ENCODE results near the gene RNLS.

RNLS gene

DNA sequence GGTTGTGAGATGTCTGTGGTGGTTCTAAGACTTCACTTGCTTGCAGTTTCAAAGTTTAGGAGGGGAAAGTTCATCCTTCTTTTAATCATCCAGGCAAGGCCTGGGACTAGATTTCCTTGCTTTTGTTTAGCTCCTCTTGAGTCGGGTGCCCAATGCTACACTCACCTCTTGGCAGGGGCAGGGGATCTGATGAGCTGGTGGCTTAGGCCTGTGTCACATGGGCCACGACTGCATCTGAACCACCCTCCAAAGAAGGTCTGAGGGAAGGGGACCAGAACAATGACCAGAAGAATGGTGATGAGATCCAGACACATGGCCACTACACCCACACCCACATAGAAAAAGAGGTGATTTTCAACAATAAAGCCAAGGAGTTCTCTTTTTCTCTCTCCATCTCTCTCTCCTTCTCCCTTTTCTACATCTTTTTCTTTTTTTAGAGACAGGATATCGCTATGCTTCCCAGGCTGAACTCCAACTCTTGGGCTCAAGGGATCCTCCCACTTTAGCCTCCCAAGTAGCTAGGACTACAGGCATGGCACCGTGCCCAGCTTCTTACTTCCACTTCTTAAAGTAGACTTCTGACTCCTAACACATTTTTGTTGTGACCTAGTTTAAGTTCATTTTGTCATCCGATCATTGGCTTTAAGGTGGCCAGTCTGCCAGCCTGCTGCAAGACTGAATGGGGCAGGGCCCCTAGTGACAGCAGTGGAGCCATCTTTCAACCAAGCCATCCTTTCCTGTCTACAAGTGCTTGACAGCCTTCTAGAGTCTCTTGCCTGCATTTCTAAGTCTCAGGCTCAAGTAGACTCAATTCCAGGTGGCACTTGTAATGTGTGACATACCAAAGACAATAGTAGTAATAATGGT lies 350.9 kb downstream of the RNLS start:
- no peak for DNase-seq (ENCODE audit: low spot score)

DNA sequence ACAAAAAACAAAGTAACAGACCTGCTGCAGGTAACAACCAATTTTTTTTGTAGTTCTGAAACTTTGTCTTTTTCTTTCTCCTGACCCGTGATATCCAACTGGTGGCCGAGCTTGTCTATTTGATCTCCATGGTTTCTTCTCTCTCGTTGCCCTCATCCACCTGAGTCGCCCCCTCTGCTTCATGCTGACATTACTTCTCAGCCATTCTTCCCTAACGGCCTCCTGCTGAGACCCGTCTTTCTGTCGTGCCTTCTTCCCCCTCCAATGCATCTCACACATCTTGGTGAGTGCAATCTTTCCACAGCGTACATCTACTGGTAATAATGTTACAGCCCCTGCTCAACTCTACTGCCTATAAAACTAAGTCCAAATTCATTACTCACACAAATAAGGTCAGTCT lies 352.9 kb downstream of the RNLS start:
- no peak for DNase-seq (ENCODE audit: low spot score)

DNA sequence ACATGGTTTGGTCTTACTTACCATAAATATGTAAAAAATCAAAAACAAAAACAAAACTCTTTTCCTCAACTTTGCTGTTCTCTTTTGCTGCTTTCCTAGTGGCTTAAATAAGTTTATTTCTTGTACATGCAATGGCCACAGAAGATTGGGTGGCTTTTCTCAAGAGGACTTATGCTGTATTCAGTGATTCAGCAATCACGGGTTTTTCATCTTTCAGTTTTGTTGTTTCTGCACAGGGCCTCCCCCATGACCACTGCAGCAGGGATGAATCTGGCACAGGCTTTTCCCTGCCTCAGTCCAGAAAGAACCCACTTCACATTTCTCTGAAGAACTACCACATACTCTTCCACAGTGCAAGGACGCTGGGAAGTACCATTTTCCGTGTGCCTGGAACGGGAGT lies 355.0 kb downstream of the RNLS start:
- no peak for DNase-seq (ENCODE audit: low spot score)

DNA sequence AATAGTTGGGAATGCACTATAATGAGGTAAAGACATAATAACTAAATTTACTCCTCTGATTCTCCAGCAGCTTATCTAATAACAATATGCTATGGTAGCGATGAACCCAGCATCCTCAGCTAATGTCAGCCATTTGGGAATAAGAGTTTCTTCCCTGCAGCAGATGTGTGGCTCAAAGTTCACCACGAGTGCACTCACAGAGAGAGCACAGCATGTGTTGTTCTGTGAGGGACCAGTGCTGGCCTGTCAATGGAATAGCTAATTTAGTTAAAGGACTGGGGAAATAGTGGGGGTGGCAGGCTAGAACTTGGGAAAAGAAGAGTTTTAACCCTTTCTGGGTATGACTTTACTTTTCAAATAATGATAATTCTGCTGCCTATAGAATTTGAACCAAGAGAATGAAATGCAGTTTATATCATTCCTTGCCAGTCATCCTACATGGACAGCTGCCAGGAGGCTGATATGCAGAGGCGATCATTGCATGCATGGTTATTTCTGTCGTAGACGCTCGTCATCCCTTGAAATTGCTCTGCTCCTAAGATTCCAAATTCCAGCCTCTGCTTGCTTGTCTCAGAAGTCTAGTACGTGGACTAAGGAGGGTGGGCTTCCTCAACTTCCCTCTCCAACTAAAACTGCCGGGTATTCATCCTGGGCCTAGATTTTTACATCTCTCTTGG lies 355.6 kb downstream of the RNLS start:
- no peak for DNase-seq (ENCODE audit: low spot score)

DNA sequence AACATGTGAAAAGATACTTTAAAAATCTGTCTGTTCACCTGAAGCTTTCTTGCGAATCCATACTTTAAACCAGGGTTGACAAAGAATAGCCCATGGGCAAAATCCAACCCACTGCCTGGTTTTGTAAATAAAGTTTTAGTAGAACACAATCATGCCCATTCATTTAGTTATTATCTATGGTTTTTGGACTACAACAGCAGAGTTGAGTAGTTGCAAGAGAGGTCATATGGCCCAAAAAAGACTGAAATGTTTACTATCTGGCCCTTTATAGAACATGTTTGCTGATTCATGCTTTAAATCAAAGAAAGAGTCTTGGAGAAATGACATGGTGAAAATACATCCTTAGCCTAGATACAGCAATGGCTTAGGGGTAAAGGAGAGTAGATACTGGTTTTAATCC lies 356.2 kb downstream of the RNLS start:
- no peak for DNase-seq (ENCODE audit: low spot score)

DNA sequence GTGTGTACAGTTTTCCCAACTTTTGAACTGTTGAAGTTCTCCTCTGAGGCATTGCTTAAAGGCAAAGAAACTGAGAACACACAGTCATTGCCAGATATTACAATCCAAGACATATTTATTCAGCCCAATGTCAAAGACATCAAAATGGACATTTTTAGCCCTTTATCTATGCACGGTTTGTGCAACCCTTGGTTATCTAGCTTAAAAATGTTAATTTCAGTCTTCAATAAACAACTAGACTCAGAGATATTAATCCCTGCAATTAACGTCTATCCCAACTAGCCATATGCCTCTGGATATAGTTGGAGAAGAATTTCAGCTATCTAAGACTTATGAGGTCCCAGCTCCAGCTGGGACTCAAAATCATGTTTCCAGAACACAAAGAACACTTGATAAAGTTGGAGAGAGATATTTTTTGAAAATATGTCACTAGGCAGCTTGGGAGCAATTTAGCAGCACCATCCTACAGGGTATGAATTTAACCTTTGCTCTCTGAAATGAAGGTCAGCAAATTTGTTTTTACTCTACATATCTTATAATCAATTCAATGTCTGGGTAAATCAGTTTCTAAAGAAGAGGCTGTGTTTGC lies 357.0 kb downstream of the RNLS start:
- no peak for DNase-seq (ENCODE audit: low spot score)
